GM18499 (cell line): ENCODE data around the gene RPL7A.

Experiments used
- ATAC-seq: cut with Tn5 transposase; IDR thresholded peaks from one replicate; pipeline ENCODE4 v1.9.1; 2021; ENCODE audit warnings: moderate number of reproducible peaks; ENCODE audit not compliant: insufficient read depth, unreplicated experiment

Gene RPL7A

GRCh38 chr9:133346021-133346785, 1.8 kb upstream of the RPL7A start:
- ATAC-seq: no peak

GRCh38 chr9:133347515-133347984, 468 bp upstream of the RPL7A start:
- no peak for ATAC-seq

GRCh38 chr9:133348718-133349573, 928 bp downstream of the RPL7A start:
- ATAC-seq: no peak

DNA sequence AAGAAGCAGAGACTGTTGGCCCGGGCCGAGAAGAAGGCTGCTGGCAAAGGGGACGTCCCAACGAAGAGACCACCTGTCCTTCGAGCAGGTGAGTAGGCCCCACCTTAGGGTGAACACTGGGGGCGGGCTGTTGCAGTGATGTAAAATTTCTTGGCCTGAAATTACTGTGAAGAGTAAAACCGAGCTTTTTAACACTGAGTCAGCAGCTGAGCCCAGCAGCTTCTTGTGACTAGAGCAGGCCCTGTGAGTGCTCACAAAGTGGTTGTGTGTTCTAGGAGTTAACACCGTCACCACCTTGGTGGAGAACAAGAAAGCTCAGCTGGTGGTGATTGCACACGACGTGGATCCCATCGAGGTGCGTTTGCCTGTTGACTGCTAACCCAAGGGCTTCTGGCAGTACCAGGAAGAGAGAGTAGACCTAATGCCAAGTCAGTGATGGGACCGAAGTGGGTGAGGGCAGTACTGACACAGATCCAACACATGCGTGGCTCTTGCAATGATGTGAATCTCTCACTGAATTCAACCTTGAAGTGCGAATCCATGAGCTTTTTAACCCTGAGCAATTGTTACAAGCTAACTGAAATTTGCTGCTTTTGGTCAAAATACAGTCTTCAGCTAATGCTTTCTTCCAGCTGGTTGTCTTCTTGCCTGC, 2.1 kb downstream of the RPL7A start:
- no peak for ATAC-seq

- no peak for ATAC-seq
These were observed 3.5 kb downstream of the RPL7A start for GRCh38 chr9:133351526-133351907.

DNA sequence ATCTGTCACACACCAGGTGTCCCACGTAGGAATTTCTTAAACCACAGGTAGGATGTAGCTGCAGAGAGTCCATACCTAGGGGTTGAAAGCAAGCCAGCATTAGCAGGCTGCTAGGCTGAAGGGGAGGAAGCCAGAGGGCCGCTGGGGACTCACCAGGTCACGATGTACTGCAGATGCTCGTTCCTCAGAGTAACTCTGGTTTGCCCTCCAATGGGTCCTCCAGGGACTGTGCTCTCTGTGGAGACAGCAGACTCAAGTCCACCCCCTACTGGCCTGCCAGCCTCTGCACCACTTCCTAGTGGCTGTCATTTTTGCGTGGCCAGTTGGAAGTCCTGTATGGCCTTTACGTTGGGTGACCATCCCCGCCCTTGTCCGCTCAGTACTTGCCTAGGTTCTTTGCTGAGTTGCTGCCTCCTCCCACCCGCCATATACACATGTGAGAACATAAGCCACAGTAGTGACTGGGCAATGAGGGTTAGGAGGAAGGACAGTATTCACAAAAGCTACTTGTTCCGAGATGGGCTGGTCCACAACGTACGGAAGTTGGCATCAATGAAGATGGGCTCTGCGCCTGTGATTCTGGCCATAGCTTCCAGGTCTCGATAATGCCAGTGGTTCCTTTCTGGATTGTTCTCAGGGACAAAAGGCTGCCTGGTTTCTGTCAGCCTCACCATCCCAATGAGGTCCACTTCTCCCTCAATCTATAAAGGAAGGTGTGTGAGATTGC, 4.1 kb downstream of the RPL7A start:
- ATAC-seq: no peak

DNA sequence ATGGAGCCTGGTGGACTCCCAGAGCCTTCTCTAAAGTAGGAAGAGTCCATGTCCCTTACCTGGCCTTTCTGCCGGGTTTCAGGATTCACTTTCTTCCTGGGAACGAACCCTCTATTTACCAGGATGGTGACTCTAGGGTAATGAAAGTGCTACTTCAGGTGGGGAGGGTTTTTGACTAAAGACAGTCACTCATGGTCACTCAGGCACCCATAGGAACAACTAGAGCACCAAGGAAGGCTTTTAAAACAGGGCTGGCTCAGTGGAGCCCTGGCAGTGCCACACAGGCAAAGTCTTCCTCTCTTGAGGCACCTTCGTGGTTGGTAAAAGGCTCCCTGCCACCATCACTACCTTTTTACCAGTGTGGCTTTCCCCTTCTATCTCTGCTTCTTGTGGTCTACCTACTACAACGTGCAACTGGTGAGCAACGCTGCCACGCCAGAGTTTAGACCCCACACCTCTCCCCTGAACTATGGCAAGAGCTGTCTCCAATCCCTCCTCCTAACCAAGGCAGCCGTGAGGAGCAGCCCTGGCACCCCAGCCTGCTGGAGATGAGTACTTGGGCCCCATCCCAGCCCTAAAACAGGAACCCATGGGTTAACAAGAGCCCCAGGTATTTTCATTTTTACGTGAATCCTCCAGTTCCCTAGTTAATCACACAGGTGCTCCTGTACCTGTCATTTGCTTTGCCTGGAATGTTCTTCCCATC, 4.8 kb downstream of the RPL7A start:
- no peak for ATAC-seq

- ATAC-seq: no peak
These were observed 5.5 kb downstream of the RPL7A start for GRCh38 chr9:133353548-133353947.

DNA sequence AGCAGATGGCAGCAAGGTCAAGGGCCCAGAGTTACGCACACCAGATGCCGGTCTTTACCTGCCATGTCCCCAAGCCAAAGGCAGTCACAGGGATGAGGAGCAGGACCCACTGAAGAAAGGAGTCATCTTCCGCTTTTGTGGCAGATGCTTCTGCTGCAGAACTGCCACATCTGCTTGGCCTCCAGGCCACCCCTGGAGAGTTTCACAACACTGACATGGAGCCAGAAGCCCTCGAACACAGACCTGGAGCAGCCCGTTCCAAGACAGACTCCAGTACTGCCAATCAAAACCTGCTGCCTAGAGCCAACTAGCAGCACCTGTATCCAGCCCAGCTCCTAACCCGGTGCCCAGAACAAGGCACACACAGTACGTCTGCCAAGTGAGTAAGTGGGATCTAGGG, 6.7 kb downstream of the RPL7A start:
- no peak for ATAC-seq

- no peak for ATAC-seq
These were observed 7.9 kb downstream of the RPL7A start for GRCh38 chr9:133355881-133356357.

- no peak for ATAC-seq
These were observed 8.5 kb downstream of the RPL7A start, which contains the start of the genes SURF1 and SURF2 for GRCh38 chr9:133356391-133357091. Gene SURF1 (minus strand): TSS chr9:133356487. CDS start chr9:133356453, 34 bp downstream. Gene SURF2 (plus strand): TSS chr9:133356550. CDS start chr9:133356593, 43 bp downstream.

GRCh38 chr9:133357656-133358055, 9.6 kb downstream of the RPL7A start:
- ATAC-seq: no peak

- ATAC-seq: no peak
These were observed 11.6 kb downstream of the RPL7A start for GRCh38 chr9:133359399-133360175.

DNA sequence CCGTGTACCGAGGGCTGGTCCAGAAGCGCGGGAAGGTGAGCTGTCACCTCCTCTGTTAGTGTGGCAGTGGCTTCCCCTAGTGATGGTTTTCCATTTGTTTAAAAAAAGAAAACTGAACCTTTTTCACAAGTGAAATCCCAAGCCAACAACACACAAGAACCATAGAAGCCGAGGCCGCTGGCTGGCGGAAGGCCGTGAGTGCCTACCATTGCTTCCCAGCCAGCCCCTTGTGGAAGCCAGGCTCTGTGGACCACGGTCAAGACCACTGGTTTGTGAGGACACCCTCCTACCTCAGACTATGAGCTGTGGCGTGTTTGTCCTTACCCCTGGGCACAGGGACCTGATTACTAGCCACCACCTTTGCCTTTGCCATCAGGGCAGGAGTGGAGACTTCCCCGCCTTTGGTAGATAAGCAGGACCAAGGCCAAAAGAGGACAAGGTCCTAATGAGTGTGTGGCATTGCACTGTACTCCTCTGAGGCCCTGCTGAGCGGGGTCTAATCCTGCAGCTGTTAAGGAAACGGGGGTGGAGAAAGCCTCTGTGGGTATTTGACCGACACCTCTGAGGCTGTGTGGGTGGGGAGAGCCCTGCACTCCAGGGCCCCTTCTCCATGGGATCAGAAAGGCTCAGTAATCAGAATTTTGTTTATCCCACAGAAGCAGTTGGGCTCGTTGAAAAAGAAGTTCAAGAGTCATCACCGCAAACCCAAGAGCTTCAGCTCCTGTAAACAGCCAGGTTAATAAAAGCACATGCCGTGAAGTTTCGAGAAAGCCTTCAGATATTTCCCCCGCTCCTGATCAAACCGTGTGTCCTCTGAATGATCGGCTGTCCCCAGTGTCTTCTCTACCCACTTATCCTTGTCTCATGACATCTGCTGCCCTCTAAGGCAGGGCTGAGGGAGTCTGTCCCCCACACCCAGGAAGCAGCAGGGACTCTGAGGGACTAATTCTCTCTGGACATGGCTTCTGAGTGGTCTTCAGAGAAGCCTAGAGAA, 12.7 kb downstream of the RPL7A start:
- ATAC-seq: no peak

- ATAC-seq: no peak
These were observed 13.6 kb downstream of the RPL7A start for GRCh38 chr9:133361507-133362092.

DNA sequence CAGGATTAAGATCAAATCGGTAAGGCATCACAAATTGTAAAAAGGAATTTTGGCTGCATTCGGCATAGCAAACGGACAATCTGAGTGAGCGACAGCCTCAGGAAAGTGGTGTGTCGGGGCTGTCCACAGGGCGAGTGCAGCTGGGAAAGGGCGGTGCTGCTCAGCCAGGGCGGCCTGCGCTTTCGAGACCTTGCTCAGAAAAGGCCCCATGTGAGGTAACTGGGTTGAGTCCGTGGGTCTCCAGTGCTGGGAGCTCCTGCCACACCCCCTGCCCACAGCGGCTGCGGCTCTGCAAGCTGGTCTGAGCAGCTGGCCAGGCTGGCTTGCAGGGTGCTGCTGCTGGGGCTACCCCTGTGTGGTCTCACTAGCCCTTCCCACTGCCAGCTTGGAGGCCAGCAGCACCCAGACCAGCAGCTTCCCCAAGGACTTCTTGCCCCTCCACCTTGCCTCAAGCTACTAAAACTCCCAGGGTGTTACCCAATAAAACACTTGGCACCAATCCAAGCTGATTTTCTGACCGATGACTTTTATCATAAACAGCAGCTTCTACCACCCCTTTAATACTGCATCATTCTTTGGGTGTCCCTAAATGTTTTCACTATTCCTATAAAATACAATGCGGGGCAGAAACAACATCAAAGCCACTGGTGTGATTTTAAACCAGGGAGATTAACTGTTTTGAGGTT, 14.5 kb downstream of the RPL7A start:
- no peak for ATAC-seq
